Measurements from ENCODE around the gene RIT1.
A peak's percentile ranks its signal among the peaks of the same experiment; 100 is the strongest.

RIT1 gene

DNA sequence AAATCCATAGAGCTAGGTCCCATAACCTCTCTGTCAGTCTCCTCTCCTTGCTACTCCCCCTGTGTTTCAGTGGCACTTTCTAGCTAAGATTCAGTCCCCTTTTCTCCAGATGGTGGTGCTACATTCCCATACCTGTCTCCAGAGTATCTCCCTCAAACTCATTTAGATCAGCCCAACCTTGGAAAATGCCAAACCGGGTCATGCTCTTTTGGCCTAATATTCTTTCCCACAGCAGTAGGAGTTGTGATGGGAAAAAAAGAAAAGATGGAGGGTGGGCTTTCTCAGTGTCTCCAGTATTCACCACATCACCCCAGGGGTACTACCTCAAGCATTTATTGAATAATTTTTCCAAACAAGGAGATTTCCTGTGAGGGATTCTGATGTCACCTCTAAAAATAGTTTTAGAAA is 27.1 kb upstream of the RIT1 start:
- Histone ChIP-seq H3K4me2 (ENCODE audit: low read length) (no peak overlapping the region), H3K56ac (ENCODE audit: low read length) (no peak overlapping the region), H3K4me3 (ENCODE audit: low read length) (no peak overlapping the region), H3K27me3 (ENCODE audit: insufficient read depth, low read length, poor library complexity) (no peaks in the 10 kb centered on the region), H3K27ac (ENCODE audit: low read depth, low read length) (no peak overlapping the region), H2BK120ac (ENCODE audit: low read depth, low read length) (no peak overlapping the region), H3K4ac (ENCODE audit: low read depth, low read length) (no peak overlapping the region), H2BK15ac (replicated peaks; ENCODE audit: low read depth) (no peak overlapping the region), H3K4me1 (ENCODE audit: control insufficient read depth, low read depth, low read length) (no peaks in the 10 kb centered on the region), H3K9ac (ENCODE audit: low read length) (no peak overlapping the region), H4K8ac (ENCODE audit: low read depth, low read length) (no peak overlapping the region), H3K79me1 (ENCODE audit: low read length) (no peaks in the 10 kb centered on the region), H3K18ac (ENCODE audit: low read length) (no peak overlapping the region), H3K79me2 (ENCODE audit: control insufficient read depth, insufficient read depth, low read length) (peaks cover 9% of the 10 kb centered on the region), H3K23ac (ENCODE audit: low read length) (no peak overlapping the region), H2BK5ac (ENCODE audit: low read length) (no peak overlapping the region), H2AK5ac (ENCODE audit: low read length) (no peak overlapping the region), H4K5ac (ENCODE audit: low read length) (no peak overlapping the region), H3K36me3 (ENCODE audit: control insufficient read depth, insufficient read depth, low read length) (no peaks in the 10 kb centered on the region)
- DNase-seq = peak; percentile 89
- no CpG with 5 or more reads among the region's 1 CpG for WGBS (ENCODE audit: extremely low coverage, insufficient coverage, low lambda C conversion rate)

DNA sequence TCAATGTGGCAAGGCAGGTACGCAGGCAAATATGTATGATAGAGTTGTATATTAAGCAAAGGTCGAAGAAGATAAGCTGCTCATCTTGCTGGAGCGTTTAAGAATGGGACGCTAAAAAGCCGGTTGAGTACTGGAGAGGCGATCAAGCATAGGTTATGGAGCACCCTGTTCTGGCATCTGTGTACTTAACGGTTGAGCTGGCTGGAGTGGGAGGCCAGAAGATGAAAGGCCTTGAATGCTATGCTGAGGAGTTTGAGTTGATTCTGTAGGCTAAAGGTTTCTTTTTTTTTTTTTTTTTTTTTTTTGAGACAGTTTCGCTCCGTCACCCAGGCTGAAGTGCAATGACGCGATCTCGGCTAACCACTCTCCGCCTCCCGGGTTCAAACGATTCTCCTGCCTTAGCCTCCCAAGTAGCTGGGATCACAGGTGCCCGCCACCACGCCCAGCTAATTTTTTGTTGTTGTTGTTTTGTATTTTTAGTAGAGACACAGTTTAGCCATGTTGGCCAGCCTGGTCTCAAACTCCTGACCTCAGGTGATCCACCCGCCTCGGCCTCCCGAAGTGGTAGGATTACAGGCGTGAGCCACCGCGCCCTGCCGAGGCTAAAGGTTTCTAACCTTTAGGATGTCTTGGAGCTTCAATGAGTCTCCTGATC is 23.9 kb upstream of the RIT1 start:
- H3K27ac ChIP-seq (ENCODE audit: low read depth, low read length) = no peak overlapping the region
- H3K56ac ChIP-seq (ENCODE audit: low read length) = peak overlapping the region; percentile 85
- H3K4me2 ChIP-seq (ENCODE audit: low read length) = peak overlapping the region; percentile 60
- H2AK5ac ChIP-seq (ENCODE audit: low read length) = peak overlapping the region; percentile 52
- peak overlapping the region; percentile 98 for H4K5ac ChIP-seq (ENCODE audit: low read length)
- no CpG with 5 or more reads among the region's 24 CpGs for WGBS (ENCODE audit: extremely low coverage, insufficient coverage, low lambda C conversion rate)
- H3K4ac ChIP-seq (ENCODE audit: low read depth, low read length) = peak overlapping the region; percentile 84
- no peak overlapping the region for H2BK5ac ChIP-seq (ENCODE audit: low read length)
- no peaks in the 10 kb centered on the region for H3K27me3 ChIP-seq (ENCODE audit: insufficient read depth, low read length, poor library complexity)
- peak overlapping the region; percentile 78 for H4K8ac ChIP-seq (ENCODE audit: low read depth, low read length)
- H3K23ac ChIP-seq (ENCODE audit: low read length) = no peak overlapping the region
- no peaks in the 10 kb centered on the region for H3K4me1 ChIP-seq (ENCODE audit: control insufficient read depth, low read depth, low read length)
- peak overlapping the region; percentile 72 for H3K9ac ChIP-seq (ENCODE audit: low read length)
- H3K4me3 ChIP-seq (ENCODE audit: low read length) = peak overlapping the region; percentile 32
- H3K79me1 ChIP-seq (ENCODE audit: low read length) = peaks cover 6% of the 10 kb centered on the region
- H2BK15ac ChIP-seq (replicated peaks; ENCODE audit: low read depth) = no peak overlapping the region
- H3K79me2 ChIP-seq (ENCODE audit: control insufficient read depth, insufficient read depth, low read length) = peaks cover 34% of the 10 kb centered on the region
- H2BK120ac ChIP-seq (ENCODE audit: low read depth, low read length) = peak overlapping the region; percentile 76
- peak overlapping the region; percentile 88 for H3K18ac ChIP-seq (ENCODE audit: low read length)
- H3K36me3 ChIP-seq (ENCODE audit: control insufficient read depth, insufficient read depth, low read length) = peaks cover 9% of the 10 kb centered on the region
- DNase-seq = no peak

DNA sequence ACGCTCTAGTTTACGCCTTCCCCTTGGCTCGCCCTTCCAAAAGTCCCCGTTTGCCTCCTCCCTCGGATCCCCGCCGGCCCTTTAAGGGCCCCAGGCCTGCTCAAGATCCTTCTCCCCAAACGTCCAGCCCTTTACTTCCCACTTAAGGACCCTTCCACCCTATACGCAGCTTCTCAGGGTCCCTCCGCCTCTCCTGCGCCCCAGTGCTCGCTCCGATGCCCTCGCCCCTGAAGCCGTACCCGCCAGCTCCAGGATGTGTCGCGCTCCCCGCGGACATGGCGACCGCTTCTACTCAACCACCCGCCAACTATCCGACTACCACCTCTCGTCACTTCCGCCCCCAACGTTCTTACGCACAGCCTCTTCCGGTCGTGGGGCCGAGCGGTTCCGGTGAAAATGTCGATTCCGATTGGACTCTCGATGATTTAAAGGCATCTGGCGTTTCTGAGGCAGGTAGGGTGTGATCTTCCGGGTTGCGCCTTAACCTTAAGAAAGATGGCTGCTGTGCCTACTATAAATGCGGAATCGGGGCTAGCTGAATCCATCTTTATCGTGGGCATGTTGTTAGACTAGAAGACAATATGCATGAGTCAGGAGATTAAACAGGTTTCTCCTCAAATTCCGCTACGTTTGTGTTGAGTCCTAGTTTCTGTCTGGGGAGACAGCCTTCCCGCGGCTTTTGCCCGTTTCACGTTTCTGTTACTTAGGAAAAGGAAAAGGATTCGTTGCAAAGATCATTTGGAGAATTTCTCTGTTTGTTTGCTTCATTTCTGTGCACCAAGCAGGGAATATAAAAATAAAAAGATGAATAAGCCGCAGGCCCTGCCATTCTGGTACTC is 23.2 kb upstream of the RIT1 start, which contains the start of gene KHDC4:
Gene KHDC4 (minus strand): TSS at position 317 of the 839 bp plus-strand sequence. CDS start 40 bp downstream, at position 277.
- peak within 1 kb of the TSS; percentile 99 for H3K9ac ChIP-seq (ENCODE audit: low read length)
- H3K27me3 ChIP-seq (ENCODE audit: insufficient read depth, low read length, poor library complexity) = no peaks in the 10 kb centered on the region
- H4K5ac ChIP-seq (ENCODE audit: low read length) = peak within 1 kb of the TSS; percentile 98
- peak; percentile 99 for DNase-seq
- H3K56ac ChIP-seq (ENCODE audit: low read length) = peak within 1 kb of the TSS; percentile 100
- WGBS (ENCODE audit: extremely low coverage, insufficient coverage, low lambda C conversion rate) = no CpG with 5 or more reads among the region's 50 CpGs
- no peak within 1 kb of the TSS for H2BK15ac ChIP-seq (replicated peaks; ENCODE audit: low read depth)
- H3K4me1 ChIP-seq (ENCODE audit: control insufficient read depth, low read depth, low read length) = no peaks in the 10 kb centered on the region
- peaks cover 8% of the 10 kb centered on the region for H3K79me1 ChIP-seq (ENCODE audit: low read length)
- peak within 1 kb of the TSS; percentile 91 for H2BK5ac ChIP-seq (ENCODE audit: low read length)
- H3K4me2 ChIP-seq (ENCODE audit: low read length) = peak within 1 kb of the TSS; percentile 79
- peak within 1 kb of the TSS; percentile 78 for H4K8ac ChIP-seq (ENCODE audit: low read depth, low read length)
- H2AK5ac ChIP-seq (ENCODE audit: low read length) = peak within 1 kb of the TSS; percentile 85
- H2BK120ac ChIP-seq (ENCODE audit: low read depth, low read length) = peak within 1 kb of the TSS; percentile 76
- peaks cover 37% of the 10 kb centered on the region for H3K79me2 ChIP-seq (ENCODE audit: control insufficient read depth, insufficient read depth, low read length)
- H3K4ac ChIP-seq (ENCODE audit: low read depth, low read length) = peak within 1 kb of the TSS; percentile 84
- peak within 1 kb of the TSS; percentile 99 for H3K4me3 ChIP-seq (ENCODE audit: low read length)
- H3K36me3 ChIP-seq (ENCODE audit: control insufficient read depth, insufficient read depth, low read length) = peaks cover 12% of the 10 kb centered on the region
- H3K27ac ChIP-seq (ENCODE audit: low read depth, low read length) = peak within 1 kb of the TSS; percentile 58
- H3K18ac ChIP-seq (ENCODE audit: low read length) = peak within 1 kb of the TSS; percentile 88
- peak within 1 kb of the TSS; percentile 83 for H3K23ac ChIP-seq (ENCODE audit: low read length)

DNA sequence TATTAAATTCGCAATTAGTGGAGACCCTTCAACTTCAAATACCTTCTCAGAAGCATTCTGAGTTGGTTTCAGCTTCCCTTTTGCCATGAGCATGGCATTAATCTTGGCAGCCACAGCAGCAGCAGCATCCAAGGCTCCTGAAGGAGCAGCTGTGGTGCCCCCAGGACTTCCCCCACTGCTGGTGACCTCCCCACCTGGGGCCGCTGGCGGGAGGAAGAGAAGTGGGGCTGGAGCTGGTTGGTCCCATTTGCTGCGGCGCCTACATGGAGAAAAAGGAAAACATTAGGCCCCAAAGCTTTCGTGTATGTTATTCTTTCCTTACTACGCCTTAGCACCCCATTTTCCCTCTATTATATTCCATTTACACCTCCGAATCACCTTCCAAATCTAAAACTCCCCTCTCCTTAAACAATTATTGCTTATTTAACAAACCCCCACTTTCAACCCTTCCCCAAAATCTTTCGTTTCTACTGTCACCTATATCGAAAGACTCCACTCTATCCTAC is 22.5 kb upstream of the RIT1 start:
- peak overlapping the region; percentile 58 for H3K27ac ChIP-seq (ENCODE audit: low read depth, low read length)
- peak overlapping the region; percentile 99 for H3K4me3 ChIP-seq (ENCODE audit: low read length)
- DNase-seq = no peak
- no peak overlapping the region for H4K8ac ChIP-seq (ENCODE audit: low read depth, low read length)
- H3K4me2 ChIP-seq (ENCODE audit: low read length) = peak overlapping the region; percentile 79
- peak overlapping the region; percentile 85 for H2AK5ac ChIP-seq (ENCODE audit: low read length)
- H3K56ac ChIP-seq (ENCODE audit: low read length) = peak overlapping the region; percentile 100
- WGBS (ENCODE audit: extremely low coverage, insufficient coverage, low lambda C conversion rate) = 100% methylated on average over 3 of the region's 10 CpGs
- peak overlapping the region; percentile 47 for H3K18ac ChIP-seq (ENCODE audit: low read length)
- H3K36me3 ChIP-seq (ENCODE audit: control insufficient read depth, insufficient read depth, low read length) = peaks cover 15% of the 10 kb centered on the region
- H3K4me1 ChIP-seq (ENCODE audit: control insufficient read depth, low read depth, low read length) = no peaks in the 10 kb centered on the region
- H3K79me1 ChIP-seq (ENCODE audit: low read length) = peaks cover 10% of the 10 kb centered on the region
- no peak overlapping the region for H2BK15ac ChIP-seq (replicated peaks; ENCODE audit: low read depth)
- peak overlapping the region; percentile 62 for H3K4ac ChIP-seq (ENCODE audit: low read depth, low read length)
- H2BK5ac ChIP-seq (ENCODE audit: low read length) = peak overlapping the region; percentile 91
- no peak overlapping the region for H4K5ac ChIP-seq (ENCODE audit: low read length)
- H3K9ac ChIP-seq (ENCODE audit: low read length) = peak overlapping the region; percentile 99
- no peak overlapping the region for H2BK120ac ChIP-seq (ENCODE audit: low read depth, low read length)
- H3K79me2 ChIP-seq (ENCODE audit: control insufficient read depth, insufficient read depth, low read length) = peaks cover 40% of the 10 kb centered on the region
- H3K23ac ChIP-seq (ENCODE audit: low read length) = peak overlapping the region; percentile 83
- no peaks in the 10 kb centered on the region for H3K27me3 ChIP-seq (ENCODE audit: insufficient read depth, low read length, poor library complexity)

DNA sequence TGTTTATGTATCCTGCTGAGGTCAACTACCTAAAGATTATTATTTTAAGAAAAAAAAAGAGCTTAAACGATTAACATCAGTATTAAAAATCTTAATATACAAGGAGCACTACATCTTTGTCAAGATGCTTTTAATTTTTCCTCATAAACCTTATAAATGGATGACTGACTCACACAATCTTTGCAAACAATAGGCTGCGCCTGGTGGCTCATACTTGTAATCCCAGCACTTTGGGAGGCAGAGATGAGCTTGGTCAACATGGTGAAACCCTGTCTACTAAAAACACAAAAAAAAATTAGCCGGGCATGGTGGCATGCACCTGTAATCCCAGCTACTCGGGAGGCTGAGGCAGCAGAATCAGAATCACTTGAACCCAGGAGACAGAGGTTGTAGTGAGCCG is 21.3 kb upstream of the RIT1 start:
- H3K79me2 ChIP-seq (ENCODE audit: control insufficient read depth, insufficient read depth, low read length) = peaks cover 40% of the 10 kb centered on the region
- H2BK5ac ChIP-seq (ENCODE audit: low read length) = no peak overlapping the region
- H2AK5ac ChIP-seq (ENCODE audit: low read length) = no peak overlapping the region
- H2BK120ac ChIP-seq (ENCODE audit: low read depth, low read length) = no peak overlapping the region
- H3K4ac ChIP-seq (ENCODE audit: low read depth, low read length) = no peak overlapping the region
- H3K4me3 ChIP-seq (ENCODE audit: low read length) = no peak overlapping the region
- H3K9ac ChIP-seq (ENCODE audit: low read length) = no peak overlapping the region
- H4K8ac ChIP-seq (ENCODE audit: low read depth, low read length) = no peak overlapping the region
- H3K4me1 ChIP-seq (ENCODE audit: control insufficient read depth, low read depth, low read length) = no peaks in the 10 kb centered on the region
- no peak overlapping the region for H3K4me2 ChIP-seq (ENCODE audit: low read length)
- H3K79me1 ChIP-seq (ENCODE audit: low read length) = peaks cover 10% of the 10 kb centered on the region
- no peak overlapping the region for H3K18ac ChIP-seq (ENCODE audit: low read length)
- no peaks in the 10 kb centered on the region for H3K27me3 ChIP-seq (ENCODE audit: insufficient read depth, low read length, poor library complexity)
- no peak overlapping the region for H4K5ac ChIP-seq (ENCODE audit: low read length)
- WGBS (ENCODE audit: extremely low coverage, insufficient coverage, low lambda C conversion rate) = no CpG with 5 or more reads among the region's 5 CpGs
- DNase-seq = no peak
- no peak overlapping the region for H3K56ac ChIP-seq (ENCODE audit: low read length)
- no peak overlapping the region for H3K27ac ChIP-seq (ENCODE audit: low read depth, low read length)
- no peak overlapping the region for H3K23ac ChIP-seq (ENCODE audit: low read length)
- H2BK15ac ChIP-seq (replicated peaks; ENCODE audit: low read depth) = no peak overlapping the region
- peaks cover 15% of the 10 kb centered on the region for H3K36me3 ChIP-seq (ENCODE audit: control insufficient read depth, insufficient read depth, low read length)

Data from mesendoderm (in vitro differentiated cells).